ENCODE results near the gene GPAM. TPM values are rescaled to one million over a fixed set of nuclear protein-coding genes. Genes with fewer than 3 reads are reported as not detected.

Gene GPAM
- total RNA-seq, 4 donors from 2014 or later, result 6.9 to 15.1 (median 10.9) TPM

DNA sequence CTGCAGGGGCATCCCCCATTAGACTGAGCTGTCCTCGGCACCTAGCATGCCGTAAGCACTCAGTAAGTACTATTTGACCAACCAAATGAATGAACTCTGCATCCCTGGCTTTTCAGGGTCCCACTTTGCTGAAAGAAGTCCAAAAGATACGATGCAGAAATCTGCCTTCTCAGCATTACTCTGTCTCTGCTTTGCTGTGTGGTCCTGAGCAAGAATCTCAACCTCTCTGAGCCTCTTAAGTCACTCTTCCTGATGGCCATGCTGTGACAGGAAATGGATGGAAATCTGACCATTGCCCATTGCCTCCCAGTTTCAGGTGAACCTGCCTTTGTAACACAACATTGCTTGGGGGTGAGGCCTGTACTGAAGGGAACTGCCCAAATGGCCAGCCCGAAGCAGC, 48.0 kb downstream of the GPAM start:
- WGBS, 2 donors (ENCODE audit: low coverage in 1 of 2), result 89% methylated on average over 4 of the region's 4 CpGs; no CpG with 5 or more reads in 1 of the 2 donors
- TF ChIP-seq, protein P1, sequence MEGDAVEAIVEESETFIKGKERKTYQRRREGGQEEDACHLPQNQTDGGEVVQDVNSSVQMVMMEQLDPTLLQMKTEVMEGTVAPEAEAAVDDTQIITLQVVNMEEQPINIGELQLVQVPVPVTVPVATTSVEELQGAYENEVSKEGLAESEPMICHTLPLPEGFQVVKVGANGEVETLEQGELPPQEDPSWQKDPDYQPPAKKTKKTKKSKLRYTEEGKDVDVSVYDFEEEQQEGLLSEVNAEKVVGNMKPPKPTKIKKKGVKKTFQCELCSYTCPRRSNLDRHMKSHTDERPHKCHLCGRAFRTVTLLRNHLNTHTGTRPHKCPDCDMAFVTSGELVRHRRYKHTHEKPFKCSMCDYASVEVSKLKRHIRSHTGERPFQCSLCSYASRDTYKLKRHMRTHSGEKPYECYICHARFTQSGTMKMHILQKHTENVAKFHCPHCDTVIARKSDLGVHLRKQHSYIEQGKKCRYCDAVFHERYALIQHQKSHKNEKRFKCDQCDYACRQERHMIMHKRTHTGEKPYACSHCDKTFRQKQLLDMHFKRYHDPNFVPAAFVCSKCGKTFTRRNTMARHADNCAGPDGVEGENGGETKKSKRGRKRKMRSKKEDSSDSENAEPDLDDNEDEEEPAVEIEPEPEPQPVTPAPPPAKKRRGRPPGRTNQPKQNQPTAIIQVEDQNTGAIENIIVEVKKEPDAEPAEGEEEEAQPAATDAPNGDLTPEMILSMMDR (IDR thresholded peaks at IDR 0.05), result no peak
- TF ChIP-seq EP300 (IDR thresholded peaks at IDR 0.05) (no peak), POLR2A (IDR thresholded peaks at IDR 0.05) (no peak), POLR2AphosphoS5 (IDR thresholded peaks at IDR 0.05) (no peak)
- ATAC-seq, result no peak
- Histone ChIP-seq H3K4me1 (no peaks in the 10 kb centered on the region), H3K27ac (no peak overlapping the region), H3K27me3 (no peaks in the 10 kb centered on the region), H3K36me3 (no peaks in the 10 kb centered on the region), H3K9me3 (no peaks in the 10 kb centered on the region), H3K4me3 (no peak overlapping the region)

DNA sequence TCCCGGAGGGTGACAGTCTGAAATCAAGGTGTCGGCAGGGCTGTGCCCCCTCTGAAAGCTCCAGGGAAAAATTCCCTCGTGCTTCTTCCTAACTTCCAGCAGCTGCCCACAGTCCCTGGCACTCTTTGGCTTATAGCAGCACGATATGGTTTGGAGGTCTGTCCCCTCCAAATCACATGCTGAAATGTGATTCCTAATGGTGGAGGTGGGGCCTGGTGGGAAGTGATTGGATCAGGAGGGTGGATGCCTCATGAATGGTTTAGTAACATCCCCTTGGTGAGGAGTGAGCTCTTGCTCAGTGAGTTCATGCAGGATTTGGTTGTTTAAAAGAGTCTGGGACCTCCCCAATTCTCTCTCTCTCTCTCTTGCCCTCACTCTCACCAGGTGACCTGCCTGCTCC, 51.1 kb downstream of the GPAM start:
- TF ChIP-seq, protein P1 (IDR thresholded peaks at IDR 0.05), result no peak
- TF ChIP-seq POLR2AphosphoS5 (IDR thresholded peaks at IDR 0.05), result no peak
- TF ChIP-seq EP300 (IDR thresholded peaks at IDR 0.05), result no peak
- TF ChIP-seq POLR2A (IDR thresholded peaks at IDR 0.05), result no peak
- no peak overlapping the region for H3K4me3 ChIP-seq
- H3K36me3 ChIP-seq, result no peaks in the 10 kb centered on the region
- WGBS, 2 donors (ENCODE audit: low coverage in 1 of 2), result 71 to 88% methylated on average over 3 to 4 of the region's 4 CpGs
- no peak overlapping the region for H3K27ac ChIP-seq
- H3K4me1 ChIP-seq, result no peaks in the 10 kb centered on the region
- no peaks in the 10 kb centered on the region for H3K27me3 ChIP-seq
- no peak for ATAC-seq
- no peaks in the 10 kb centered on the region for H3K9me3 ChIP-seq

DNA sequence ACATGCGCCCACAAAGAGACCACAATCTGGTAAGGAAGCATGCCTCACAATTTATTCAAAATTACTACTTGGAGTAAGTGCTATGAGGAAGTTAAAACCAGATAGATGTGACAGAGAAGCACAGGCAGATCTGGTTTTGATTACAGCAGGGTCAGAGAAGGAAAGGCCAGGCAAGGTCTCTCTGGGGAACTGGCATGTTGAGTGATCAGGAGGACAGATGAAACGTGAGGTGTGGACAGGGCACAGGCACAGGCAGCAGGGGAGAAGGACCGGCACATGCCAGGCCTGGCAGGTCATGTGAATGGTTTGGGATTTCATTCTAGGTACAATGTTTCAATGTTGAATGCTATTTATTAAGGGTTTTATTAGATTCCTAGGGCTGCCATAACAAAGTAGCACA, 51.6 kb downstream of the GPAM start:
- no peaks in the 10 kb centered on the region for H3K27me3 ChIP-seq
- H3K4me3 ChIP-seq, result no peak overlapping the region
- H3K27ac ChIP-seq, result no peak overlapping the region
- TF ChIP-seq POLR2AphosphoS5 (IDR thresholded peaks at IDR 0.05), result no peak
- H3K4me1 ChIP-seq, result no peaks in the 10 kb centered on the region
- ATAC-seq, result no peak
- 86 to 92% methylated on average over 2 to 3 of the region's 3 CpGs for WGBS, 2 donors (ENCODE audit: low coverage in 1 of 2)
- H3K9me3 ChIP-seq, result no peaks in the 10 kb centered on the region
- H3K36me3 ChIP-seq, result no peaks in the 10 kb centered on the region

DNA sequence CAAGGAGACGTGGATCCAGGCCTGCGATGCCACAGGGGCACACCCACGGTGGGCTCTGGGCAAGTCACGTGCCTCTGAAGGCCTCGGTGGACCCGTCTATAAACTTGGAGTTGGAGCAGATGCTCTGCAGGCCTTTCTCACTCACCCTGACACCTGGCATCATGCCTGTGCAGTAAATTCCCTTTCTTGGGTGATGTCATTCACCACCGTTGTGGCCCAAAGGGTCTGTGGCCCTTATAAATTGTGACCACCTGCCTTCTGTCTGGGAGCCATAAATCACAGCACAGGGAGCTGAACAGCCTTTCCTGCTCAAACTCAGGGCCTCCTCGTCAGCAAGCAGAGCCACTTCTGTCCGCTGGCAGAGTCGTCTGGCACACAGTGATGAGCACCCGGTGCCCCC, 52.2 kb downstream of the GPAM start:
- WGBS, 2 donors (ENCODE audit: low coverage in 1 of 2), result 60 to 80% methylated on average over 1 to 4 of the region's 11 CpGs
- no peak for ATAC-seq
- Histone ChIP-seq H3K4me1 (no peaks in the 10 kb centered on the region), H3K36me3 (no peaks in the 10 kb centered on the region), H3K9me3 (no peaks in the 10 kb centered on the region), H3K4me3 (no peak overlapping the region), H3K27ac (no peak overlapping the region), H3K27me3 (no peaks in the 10 kb centered on the region)
- TF ChIP-seq POLR2A (IDR thresholded peaks at IDR 0.05) (no peak), EP300 (IDR thresholded peaks at IDR 0.05) (no peak), POLR2AphosphoS5 (IDR thresholded peaks at IDR 0.05) (no peak)
- TF ChIP-seq, protein P1 (IDR thresholded peaks at IDR 0.05), result no peak

DNA sequence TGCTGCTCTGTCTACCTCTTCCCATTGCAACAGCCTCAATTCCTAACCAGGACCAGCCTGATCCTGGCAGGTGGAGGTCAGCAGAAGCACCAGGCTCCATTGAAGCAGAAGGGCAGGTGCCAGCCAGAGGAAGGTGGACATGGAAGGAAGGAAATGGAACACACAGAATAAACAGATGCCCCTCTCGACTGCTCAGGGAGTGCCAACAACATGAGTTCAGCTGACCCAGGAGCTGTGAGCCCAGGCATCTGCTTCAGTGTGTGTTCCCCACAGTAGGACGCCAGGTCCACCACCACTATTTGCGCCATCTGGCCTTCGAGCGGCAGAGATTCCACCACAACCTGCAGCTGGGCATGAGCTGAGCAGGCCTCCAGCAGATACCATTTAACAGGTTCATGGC, 56.7 kb downstream of the GPAM start:
- WGBS, 2 donors (ENCODE audit: low coverage in 1 of 2), result 70% methylated on average over 2 of the region's 5 CpGs; no CpG with 5 or more reads in 1 of the 2 donors
- Histone ChIP-seq H3K27me3 (no peaks in the 10 kb centered on the region), H3K9me3 (no peaks in the 10 kb centered on the region), H3K36me3 (no peaks in the 10 kb centered on the region), H3K27ac (no peak overlapping the region), H3K4me1 (no peaks in the 10 kb centered on the region), H3K4me3 (no peak overlapping the region)
- no peak for TF ChIP-seq POLR2A (IDR thresholded peaks at IDR 0.05)
- TF ChIP-seq, protein P1 (IDR thresholded peaks at IDR 0.05), result no peak
- TF ChIP-seq POLR2AphosphoS5 (IDR thresholded peaks at IDR 0.05), result no peak
- no peak for TF ChIP-seq EP300 (IDR thresholded peaks at IDR 0.05)
- no peak for ATAC-seq

Data from gastroesophageal sphincter (tissue), 4 donors.